ENCODE measurements around the gene ZNF552.

- TF ChIP-seq SUZ12 (IDR thresholded peaks at IDR 0.05; ENCODE audit: extremely low read depth, insufficient read depth, insufficient read length) = no peak
- TF ChIP-seq ZNF274 (IDR thresholded peaks at IDR 0.05; ENCODE audit: low read depth, low read length) = no peak
Observed at GRCh38 chr19:57819475-57820148, 4.9 kb upstream of the ZNF552 start.

Data from NT2/D1 (cell line).